ENCODE results near the gene MEMO1.

MEMO1 gene

DNA sequence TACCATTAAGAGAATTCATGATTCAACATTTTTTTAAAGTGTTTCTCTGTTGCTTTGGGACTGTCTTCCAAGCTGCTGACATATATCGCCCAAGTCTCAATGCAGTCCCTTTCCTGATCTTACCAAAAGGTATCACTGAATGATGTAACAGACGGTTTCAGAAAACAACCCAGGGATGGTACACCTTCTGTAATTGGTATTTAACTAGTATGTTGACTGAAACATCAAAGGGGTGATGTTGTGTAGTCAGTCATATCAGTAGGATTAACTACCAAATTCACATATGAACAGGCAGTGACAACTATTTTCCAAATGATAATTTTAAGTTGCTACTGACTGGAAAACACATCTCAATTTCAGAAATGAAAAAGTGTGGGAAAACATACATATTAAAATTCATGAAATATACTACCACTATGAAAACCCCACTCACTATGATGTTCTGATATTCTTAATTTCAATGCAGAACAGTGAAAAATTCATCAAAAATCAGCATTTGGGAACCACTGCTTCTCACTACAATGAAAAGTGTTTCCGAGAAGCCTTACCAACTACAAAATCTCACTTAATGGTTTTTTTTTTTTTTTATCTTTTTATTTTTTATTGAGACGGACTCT lies 59.8 kb downstream of the MEMO1 start:
- Histone ChIP-seq H3K23ac (ENCODE audit: low read depth, low read length, poor library complexity) (no peak overlapping the region), H3K27me3 (ENCODE audit: control insufficient read depth in 3 of 3, insufficient read depth in 3 of 3, low read depth in 1 of 3, low read length in 3 of 3) (no peaks in the 10 kb centered on the region), H2BK120ac (ENCODE audit: low read depth, low read length) (no peak overlapping the region), H2AK5ac (ENCODE audit: low read depth, low read length) (no peak overlapping the region), H4K8ac (ENCODE audit: low read depth, low read length) (no peak overlapping the region), H3K4ac (ENCODE audit: low read length) (no peak overlapping the region), H3K4me1 (ENCODE audit: control insufficient read depth in 2 of 2, insufficient read depth in 1 of 2, low read depth in 1 of 2, low read length in 2 of 2) (no peaks in the 10 kb centered on the region), H3K4me2 (ENCODE audit: insufficient read depth, low read length, poor library complexity, severe bottlenecking) (no peak overlapping the region), H3K27ac (replicated peaks; ENCODE audit: low read length) (no peak overlapping the region), H3K9me3 (replicated peaks in 1 of 2; ENCODE audit: control insufficient read depth in 2 of 2, insufficient read depth in 1 of 2, low read depth in 1 of 2, low read length in 2 of 2) (no peaks in the 10 kb centered on the region), H3K14ac (ENCODE audit: low read length) (no peak overlapping the region), H2BK12ac (ENCODE audit: low read length) (no peak overlapping the region), H2AFZ (ENCODE audit: low read length) (no peak overlapping the region), H3K79me1 (ENCODE audit: low read depth, low read length) (peaks cover 2% of the 10 kb centered on the region), H2BK15ac (ENCODE audit: low read length) (no peak overlapping the region), H3K9ac (ENCODE audit: low read depth, low read length, poor library complexity) (no peak overlapping the region), H2BK5ac (ENCODE audit: low read length) (no peak overlapping the region), H4K91ac (ENCODE audit: low read depth, low read length, poor library complexity) (no peak overlapping the region), H3K18ac (ENCODE audit: low read length) (no peak overlapping the region), H3K36me3 (replicated peaks in 1 of 2; ENCODE audit: control insufficient read depth in 2 of 2, insufficient read depth in 2 of 2, low read length in 2 of 2) (peaks cover 0 to 6% of the 10 kb centered on the region in 2 donors), H3K4me3 (ENCODE audit: low read length in 2 of 2) (no peak overlapping the region)
- DNase-seq (ENCODE audit: low spot score), result no peak
- WGBS, 2 donors (ENCODE audit: extremely low coverage in 2 of 2, insufficient read length in 2 of 2, insufficient replicate concordance in 1 of 2), result no CpG with 5 or more reads among the region's 4 CpGs

- Histone ChIP-seq H4K8ac (ENCODE audit: low read depth, low read length) (no peak overlapping the region), H3K9me3 (replicated peaks in 1 of 2; ENCODE audit: control insufficient read depth in 2 of 2, insufficient read depth in 1 of 2, low read depth in 1 of 2, low read length in 2 of 2) (no peaks in the 10 kb centered on the region), H3K4me3 (ENCODE audit: low read length in 2 of 2) (no peak overlapping the region), H3K27me3 (ENCODE audit: control insufficient read depth in 3 of 3, insufficient read depth in 3 of 3, low read depth in 1 of 3, low read length in 3 of 3) (no peaks in the 10 kb centered on the region), H3K14ac (ENCODE audit: low read length) (no peak overlapping the region), H2BK15ac (ENCODE audit: low read length) (no peak overlapping the region), H2BK120ac (ENCODE audit: low read depth, low read length) (no peak overlapping the region), H3K4me1 (ENCODE audit: control insufficient read depth in 2 of 2, insufficient read depth in 1 of 2, low read depth in 1 of 2, low read length in 2 of 2) (no peaks in the 10 kb centered on the region), H3K18ac (ENCODE audit: low read length) (no peak overlapping the region), H3K4me2 (ENCODE audit: insufficient read depth, low read length, poor library complexity, severe bottlenecking) (no peak overlapping the region), H3K9ac (ENCODE audit: low read depth, low read length, poor library complexity) (no peak overlapping the region), H3K27ac (replicated peaks; ENCODE audit: low read length) (no peak overlapping the region), H3K4ac (ENCODE audit: low read length) (no peak overlapping the region), H3K79me1 (ENCODE audit: low read depth, low read length) (no peaks in the 10 kb centered on the region), H2AK5ac (ENCODE audit: low read depth, low read length) (no peak overlapping the region), H4K91ac (ENCODE audit: low read depth, low read length, poor library complexity) (no peak overlapping the region), H2AFZ (ENCODE audit: low read length) (no peak overlapping the region), H3K36me3 (replicated peaks in 1 of 2; ENCODE audit: control insufficient read depth in 2 of 2, insufficient read depth in 2 of 2, low read length in 2 of 2) (peaks cover 0 to 4% of the 10 kb centered on the region in 2 donors), H2BK12ac (ENCODE audit: low read length) (no peak overlapping the region), H2BK5ac (ENCODE audit: low read length) (no peak overlapping the region), H3K23ac (ENCODE audit: low read depth, low read length, poor library complexity) (no peak overlapping the region)
- WGBS, 2 donors (ENCODE audit: extremely low coverage in 2 of 2, insufficient read length in 2 of 2, insufficient replicate concordance in 1 of 2), result no CpG with 5 or more reads among the region's 2 CpGs
- no peak for DNase-seq (ENCODE audit: low spot score)
Measured at GRCh38 chr2:31947871-31948270, 62.9 kb downstream of the MEMO1 start.

- no peak for DNase-seq (ENCODE audit: low spot score)
- Histone ChIP-seq H2BK12ac (ENCODE audit: low read length) (no peak overlapping the region), H3K18ac (ENCODE audit: low read length) (no peak overlapping the region), H3K9me3 (replicated peaks in 1 of 2; ENCODE audit: control insufficient read depth in 2 of 2, insufficient read depth in 1 of 2, low read depth in 1 of 2, low read length in 2 of 2) (no peaks in the 10 kb centered on the region), H3K27me3 (ENCODE audit: control insufficient read depth in 3 of 3, insufficient read depth in 3 of 3, low read depth in 1 of 3, low read length in 3 of 3) (no peaks in the 10 kb centered on the region), H3K4me3 (ENCODE audit: low read length in 2 of 2) (no peak overlapping the region), H3K4ac (ENCODE audit: low read length) (no peak overlapping the region), H2BK120ac (ENCODE audit: low read depth, low read length) (no peak overlapping the region), H3K27ac (replicated peaks; ENCODE audit: low read length) (no peak overlapping the region), H3K36me3 (replicated peaks in 1 of 2; ENCODE audit: control insufficient read depth in 2 of 2, insufficient read depth in 2 of 2, low read length in 2 of 2) (peaks cover 0 to 14% of the 10 kb centered on the region in 2 donors), H3K23ac (ENCODE audit: low read depth, low read length, poor library complexity) (no peak overlapping the region), H3K14ac (ENCODE audit: low read length) (no peak overlapping the region), H4K8ac (ENCODE audit: low read depth, low read length) (no peak overlapping the region), H2BK5ac (ENCODE audit: low read length) (no peak overlapping the region), H4K91ac (ENCODE audit: low read depth, low read length, poor library complexity) (no peak overlapping the region), H3K79me1 (ENCODE audit: low read depth, low read length) (no peaks in the 10 kb centered on the region), H3K4me1 (ENCODE audit: control insufficient read depth in 2 of 2, insufficient read depth in 1 of 2, low read depth in 1 of 2, low read length in 2 of 2) (no peaks in the 10 kb centered on the region), H2AK5ac (ENCODE audit: low read depth, low read length) (no peak overlapping the region), H3K4me2 (ENCODE audit: insufficient read depth, low read length, poor library complexity, severe bottlenecking) (no peak overlapping the region), H2BK15ac (ENCODE audit: low read length) (no peak overlapping the region), H2AFZ (ENCODE audit: low read length) (no peak overlapping the region), H3K9ac (ENCODE audit: low read depth, low read length, poor library complexity) (no peak overlapping the region)
- no CpG with 5 or more reads among the region's 4 CpGs for WGBS, 2 donors (ENCODE audit: extremely low coverage in 2 of 2, insufficient read length in 2 of 2, insufficient replicate concordance in 1 of 2)
Measured at GRCh38 chr2:31946838-31947237, 64.0 kb downstream of the MEMO1 start.

DNA sequence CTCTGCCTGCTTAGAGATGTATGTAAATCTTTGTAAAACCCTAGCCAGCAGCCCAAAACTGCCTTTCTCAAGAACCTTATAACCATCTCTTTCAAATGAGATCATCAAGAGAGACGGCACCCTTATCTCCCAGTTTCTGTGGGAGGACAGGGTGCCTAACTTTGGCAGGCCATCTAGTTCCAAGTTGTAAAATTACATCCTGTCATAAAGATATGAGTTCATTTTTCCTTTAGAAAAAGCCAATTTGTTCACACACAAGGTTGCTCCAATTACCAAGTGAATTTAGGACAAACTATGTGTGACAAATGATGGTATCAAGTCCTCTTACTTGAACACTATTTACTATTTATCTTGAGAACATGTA lies 65.3 kb downstream of the MEMO1 start:
- peaks cover 0 to 23% of the 10 kb centered on the region in 2 donors for H3K36me3 ChIP-seq (replicated peaks in 1 of 2; ENCODE audit: control insufficient read depth in 2 of 2, insufficient read depth in 2 of 2, low read length in 2 of 2)
- H3K23ac ChIP-seq (ENCODE audit: low read depth, low read length, poor library complexity), result no peak overlapping the region
- H3K4me1 ChIP-seq (ENCODE audit: control insufficient read depth in 2 of 2, insufficient read depth in 1 of 2, low read depth in 1 of 2, low read length in 2 of 2), result no peaks in the 10 kb centered on the region
- no peak overlapping the region for H3K9ac ChIP-seq (ENCODE audit: low read depth, low read length, poor library complexity)
- H3K9me3 ChIP-seq (replicated peaks in 1 of 2; ENCODE audit: control insufficient read depth in 2 of 2, insufficient read depth in 1 of 2, low read depth in 1 of 2, low read length in 2 of 2), result no peaks in the 10 kb centered on the region
- no peak overlapping the region for H2BK5ac ChIP-seq (ENCODE audit: low read length)
- H3K18ac ChIP-seq (ENCODE audit: low read length), result no peak overlapping the region
- no peak overlapping the region for H2BK12ac ChIP-seq (ENCODE audit: low read length)
- H3K4me2 ChIP-seq (ENCODE audit: insufficient read depth, low read length, poor library complexity, severe bottlenecking), result no peak overlapping the region
- H2BK15ac ChIP-seq (ENCODE audit: low read length), result no peak overlapping the region
- no peak overlapping the region for H3K4me3 ChIP-seq (ENCODE audit: low read length in 2 of 2)
- H2AK5ac ChIP-seq (ENCODE audit: low read depth, low read length), result no peak overlapping the region
- no peak overlapping the region for H3K14ac ChIP-seq (ENCODE audit: low read length)
- no peak overlapping the region for H4K8ac ChIP-seq (ENCODE audit: low read depth, low read length)
- WGBS, 2 donors (ENCODE audit: extremely low coverage in 2 of 2, insufficient read length in 2 of 2, insufficient replicate concordance in 1 of 2), result no CpG with 5 or more reads among the region's 1 CpG
- no peak overlapping the region for H2AFZ ChIP-seq (ENCODE audit: low read length)
- H4K91ac ChIP-seq (ENCODE audit: low read depth, low read length, poor library complexity), result no peak overlapping the region
- H3K79me1 ChIP-seq (ENCODE audit: low read depth, low read length), result no peaks in the 10 kb centered on the region
- DNase-seq (ENCODE audit: low spot score), result no peak
- H2BK120ac ChIP-seq (ENCODE audit: low read depth, low read length), result no peak overlapping the region
- no peak overlapping the region for H3K27ac ChIP-seq (replicated peaks; ENCODE audit: low read length)
- H3K27me3 ChIP-seq (ENCODE audit: control insufficient read depth in 3 of 3, insufficient read depth in 3 of 3, low read depth in 1 of 3, low read length in 3 of 3), result no peaks in the 10 kb centered on the region
- no peak overlapping the region for H3K4ac ChIP-seq (ENCODE audit: low read length)
